IMR-90 (cell line): Measurements from ENCODE around the gene DUXB. TPM values are rescaled to one million over a fixed set of nuclear protein-coding genes. Genes with fewer than 3 reads are reported as not detected.

Experiments used
- ATAC-seq: fragments of 200-7000 bp; cut with Tn5 transposase; 2 replicates; pipeline ENCODE4 v1.9.1; 2020; ENCODE audit warnings: low read depth, mild to moderate bottlenecking, moderate library complexity
- BruUV-seq: library from RNA; stranded (reverse); fragments of 400-500 nt; replicated peaks from 2 replicates; lab custom pipeline; 2021; lab: Mats Ljungman, UMichigan
- CTCF ChIA-PET: fragments of 300-600 bp; formaldehyde crosslinking; extraction: SDS; loops from one replicate; lab custom pipeline; 2021; ENCODE audit warnings: antibody characterized with exemption; lab: Yijun Ruan, JAX
- POLR2A ChIA-PET: fragments of 300-600 bp; sonication (Branson Sonifier 250); formaldehyde crosslinking; loops from one replicate; lab custom pipeline; 2022; ENCODE audit warnings: antibody characterized with exemption; ENCODE audit not compliant: unreplicated experiment; lab: Charles Lee
- DNase-seq: peaks from one replicate; pipeline ENCODE4 v3.0.0; 2013
- H2AFZ ChIP-seq: replicated peaks from 2 replicates; pipeline ENCODE3; 2013; ENCODE audit warnings: low read length, mild to moderate bottlenecking; ENCODE audit not compliant: poor library complexity
- H2AK5ac ChIP-seq: 2 replicates; pipeline ENCODE4 v1.6.1; 2013; ENCODE audit warnings: low read depth, low read length, inconsistent platforms
- H2AK9ac ChIP-seq: replicated peaks from 2 replicates; pipeline ENCODE3; 2013; ENCODE audit warnings: mild to moderate bottlenecking, low read depth, low read length, moderate library complexity; ENCODE audit not compliant: poor library complexity
- H2BK120ac ChIP-seq: 2 replicates; pipeline ENCODE4 v1.6.1; 2013; ENCODE audit warnings: low read depth, low read length, inconsistent platforms
- H2BK15ac ChIP-seq: 3 replicates; pipeline ENCODE4 v1.6.1; 2013; ENCODE audit warnings: low read depth, low read length, inconsistent platforms
- H2BK20ac ChIP-seq: 2 replicates; pipeline ENCODE4 v1.6.1; 2013; ENCODE audit warnings: low read depth, mild to moderate bottlenecking, inconsistent platforms, low read length, moderate library complexity
- H2BK5ac ChIP-seq: 2 replicates; pipeline ENCODE4 v1.6.1; 2013; ENCODE audit warnings: mild to moderate bottlenecking, low read depth, low read length, inconsistent platforms; ENCODE audit not compliant: poor library complexity, severe bottlenecking
- H3K14ac ChIP-seq: replicated peaks from 2 replicates; pipeline ENCODE4 v1.6.1; 2013; ENCODE audit warnings: low read depth, low read length, inconsistent platforms
- H3K18ac ChIP-seq: 2 replicates; pipeline ENCODE4 v1.6.1; 2013; ENCODE audit warnings: low read depth, low read length, control low read depth
- H3K23ac ChIP-seq: 2 replicates; pipeline ENCODE4 v1.6.1; 2013; ENCODE audit warnings: low read depth, low read length, inconsistent platforms
- H3K27ac ChIP-seq: 2 replicates; pipeline ENCODE4 v1.5.1; 2013; ENCODE audit warnings: mild to moderate bottlenecking, control low read depth, low read length; ENCODE audit not compliant: insufficient read depth
- H3K27me3 ChIP-seq: 2 replicates; pipeline ENCODE4 v1.6.1; 2013; ENCODE audit warnings: low read length; ENCODE audit not compliant: control insufficient read depth, insufficient read depth
- H3K36me3 ChIP-seq: 2 replicates; pipeline ENCODE4 v1.6.1; 2013; ENCODE audit warnings: low read length, mixed read lengths; ENCODE audit not compliant: control insufficient read depth, insufficient read depth
- H3K4ac ChIP-seq: 2 replicates; pipeline ENCODE4 v1.6.1; 2013; ENCODE audit warnings: low read depth, low read length, inconsistent platforms
- H3K4me1 ChIP-seq: 2 replicates; pipeline ENCODE4 v1.6.1; 2013; ENCODE audit warnings: low read length, mixed read lengths; ENCODE audit not compliant: control insufficient read depth, insufficient read depth
- H3K4me2 ChIP-seq: 2 replicates; pipeline ENCODE4 v1.6.1; 2013; ENCODE audit warnings: low read depth, mild to moderate bottlenecking, control low read depth, low read length, moderate library complexity
- H3K4me3 ChIP-seq: 2 replicates; pipeline ENCODE4 v1.5.1; 2013; ENCODE audit warnings: low read depth, mild to moderate bottlenecking, control low read depth, low read length, moderate library complexity; ENCODE audit not compliant: insufficient read depth
- H3K56ac ChIP-seq: 2 replicates; pipeline ENCODE4 v1.6.1; 2013; ENCODE audit warnings: low read length, inconsistent platforms; ENCODE audit not compliant: insufficient read depth; ENCODE audit errors: extremely low read depth
- H3K79me1 ChIP-seq, 2 experiments: 2 replicates each; pipeline ENCODE4 v1.6.1; 2013; ENCODE audit warnings: low read length in 2 of 2, inconsistent platforms in 1 of 2, low read depth in 1 of 2
- H3K9ac ChIP-seq: 2 replicates; pipeline ENCODE4 v1.6.1; 2013; ENCODE audit warnings: low read depth, low read length, control low read depth
- H3K9me1 ChIP-seq: 2 replicates; pipeline ENCODE4 v1.6.1; 2013; ENCODE audit warnings: low read length, inconsistent platforms; ENCODE audit not compliant: insufficient read depth
- H3K9me3 ChIP-seq: 2 replicates; pipeline ENCODE4 v1.6.1; 2013; ENCODE audit warnings: low read length; ENCODE audit not compliant: control insufficient read depth, insufficient read depth
- H4K20me1 ChIP-seq: 2 replicates; pipeline ENCODE4 v1.6.1; 2013; ENCODE audit warnings: low read length, inconsistent platforms; ENCODE audit not compliant: insufficient read depth
- H4K5ac ChIP-seq: 2 replicates; pipeline ENCODE4 v1.6.1; 2013; ENCODE audit warnings: mild to moderate bottlenecking, low read depth, low read length, control low read depth
- H4K8ac ChIP-seq, 2 experiments: 2 replicates each; pipeline ENCODE4 v1.6.1; 2013; ENCODE audit warnings: low read depth in 2 of 2, low read length in 2 of 2, control low read depth in 1 of 2, inconsistent platforms in 1 of 2
- H4K91ac ChIP-seq: 2 replicates; pipeline ENCODE4 v1.6.1; 2013; ENCODE audit warnings: low read depth, low read length, inconsistent platforms; ENCODE audit not compliant: insufficient read depth
- BHLHE40 ChIP-seq: fragments of 150-350 bp; IDR thresholded peaks from 2 replicates; pipeline ENCODE4 v1.6.1; 2016; ENCODE audit warnings: mild to moderate bottlenecking, low read depth, low read length
- CHD1 ChIP-seq: IDR thresholded peaks from 2 replicates; pipeline ENCODE4 v1.6.1; 2012; ENCODE audit warnings: low read depth, low read length, improper control_type of control experiment
- CTCF ChIP-seq: conservative IDR thresholded peaks from 2 replicates; pipeline ENCODE4 v1.5.1; 2012; ENCODE audit warnings: mild to moderate bottlenecking, low read depth, low read length, improper control_type of control experiment
- ELK1 ChIP-seq: fragments of 150-350 bp; IDR thresholded peaks from 2 replicates; pipeline ENCODE4 v1.6.1; 2016; ENCODE audit warnings: low read depth, mild to moderate bottlenecking, low read length, moderate library complexity, borderline replicate concordance
- FOS ChIP-seq: fragments of 150-350 bp; IDR thresholded peaks from 2 replicates; pipeline ENCODE4 v1.6.1; 2016; ENCODE audit warnings: low read depth, low read length
- MAZ ChIP-seq: IDR thresholded peaks from 2 replicates; pipeline ENCODE4 v1.6.1; 2012; ENCODE audit warnings: low read depth, mild to moderate bottlenecking, low read length, improper control_type of control experiment, moderate library complexity, borderline replicate concordance
- MXI1 ChIP-seq: IDR thresholded peaks from 2 replicates; pipeline ENCODE4 v1.6.1; 2012; ENCODE audit warnings: low read depth, mild to moderate bottlenecking, low read length, moderate library complexity, borderline replicate concordance
- NFE2L2 ChIP-seq: fragments of 150-350 bp; IDR thresholded peaks from 2 replicates; pipeline ENCODE4 v1.6.1; 2016; ENCODE audit warnings: low read depth, mild to moderate bottlenecking, low read length
- POLR2A ChIP-seq: IDR thresholded peaks from 2 replicates; pipeline ENCODE4 v1.6.1; 2012; ENCODE audit warnings: mild to moderate bottlenecking, low read depth, low read length
- RAD21 ChIP-seq: IDR thresholded peaks from 2 replicates; pipeline ENCODE4 v1.6.1; 2012; ENCODE audit warnings: low read length, improper control_type of control experiment
- RCOR1 ChIP-seq: IDR thresholded peaks from 2 replicates; pipeline ENCODE4 v1.6.1; 2012; ENCODE audit warnings: mild to moderate bottlenecking, low read length, improper control_type of control experiment; ENCODE audit not compliant: insufficient replicate concordance
- RFX5 ChIP-seq: IDR thresholded peaks from 2 replicates; pipeline ENCODE4 v1.8.0; 2012; ENCODE audit warnings: low read depth, mild to moderate bottlenecking, low read length, moderate library complexity
- SMC3 ChIP-seq: fragments of 150-350 bp; IDR thresholded peaks from 2 replicates; pipeline ENCODE4 v1.6.1; 2016; ENCODE audit warnings: low read depth, mild to moderate bottlenecking, antibody characterized with exemption, low read length, moderate library complexity
- USF2 ChIP-seq: fragments of 150-350 bp; IDR thresholded peaks from 2 replicates; pipeline ENCODE4 v1.6.1; 2017; ENCODE audit warnings: mild to moderate bottlenecking, antibody characterized with exemption, low read length, low read depth
- WGBS, 2 experiments: methylation state at CpG; one replicate each; pipeline versions ENCODE4 v1.1.5 to v1.1.7; 2013; ENCODE audit warnings: missing lambda C conversion rate in 2 of 2; ENCODE audit not compliant: insufficient read length in 1 of 2; ENCODE audit errors: extremely low coverage in 2 of 2; 5-methylcytosine and 5-hydroxymethylcytosine counted together
- dilution Hi-C: fragments of 300-500 bp; cut with HindIII; formaldehyde crosslinking; loops from one replicate; pipeline ENCODE4 v1.14.3; 2018; ENCODE audit warnings: low sequenced_read_pairs; ENCODE audit not compliant: unreplicated experiment
- in situ Hi-C: fragments of 300-500 bp; cut with MboI; formaldehyde crosslinking; loops from 3 replicates; pipeline ENCODE4 v1.14.3; 2019; ENCODE audit warnings: low sequenced_read_pairs, inconsistent platforms, mixed read lengths
- intact Hi-C: fragments of 100-400 bp; cut with micrococcal nuclease; formaldehyde crosslinking; loops from 2 replicates; pipeline ENCODE4 v1.10.0; 2022
- polyA plus RNA-seq, 3 experiments: library from polyadenylated mRNA; depleted of rRNA; stranded (reverse); fragments of >200 nt; gene quantifications; 2 replicates each; pipeline ENCODE4 v1.2.3, GENCODE V29; 2012; ENCODE audit warnings: low replicate concordance in 1 of 3
- total RNA-seq: library from RNA; depleted of rRNA; stranded (reverse); fragments of >200 nt; gene quantifications from 2 replicates; pipeline ENCODE4 v1.2.3, GENCODE V29; 2012

The DUXB gene
- total and polyA plus RNA-seq, 2 of the 4 experiments (the other 2 are of a cell fraction): not detected

- H3K27me3 ChIP-seq: no peaks in the 10 kb centered on the region
- H3K79me1 ChIP-seq: no peaks in the 10 kb centered on the region
- H4K20me1 ChIP-seq: no peaks in the 10 kb centered on the region
- no peak overlapping the region for H3K4ac ChIP-seq
- no peak overlapping the region for H3K23ac ChIP-seq
- ChIA-PET POLR2A (no interaction called here), CTCF (interaction anchor here (0.7 kb wide), 1 partner anchor 20 kb away, joined by 3 read pairs; no protein-coding TSS in a partner anchor)
- H2BK5ac ChIP-seq: no peak overlapping the region
- intact Hi-C loops: no loop called here
- H2AK5ac ChIP-seq: no peak overlapping the region
- H2AFZ ChIP-seq: no peak overlapping the region
- dilution Hi-C loops: no loop called here
- H2BK15ac ChIP-seq: no peak overlapping the region
- no peak overlapping the region for H4K5ac ChIP-seq
- ATAC-seq: no peak
- H3K27ac ChIP-seq: no peak overlapping the region
- H3K9me1 ChIP-seq: no peaks in the 10 kb centered on the region
- H3K56ac ChIP-seq: no peak overlapping the region
- H4K91ac ChIP-seq: no peak overlapping the region
- H3K14ac ChIP-seq: no peak overlapping the region
- no peaks in the 10 kb centered on the region for H3K4me1 ChIP-seq
- no peak overlapping the region for H3K4me2 ChIP-seq
- no peak overlapping the region for H2AK9ac ChIP-seq
- no peak overlapping the region for H3K4me3 ChIP-seq
- no peak overlapping the region for H3K9ac ChIP-seq
- H4K8ac ChIP-seq: no peak overlapping the region
- H3K36me3 ChIP-seq: no peaks in the 10 kb centered on the region
- H3K9me3 ChIP-seq: no peaks in the 10 kb centered on the region
- BruUV-seq: no TSS peak
- in situ Hi-C loops: no loop called here
- H3K18ac ChIP-seq: no peak overlapping the region
- H2BK20ac ChIP-seq: no peak overlapping the region
- no CpG with 5 or more reads among the region's 3 CpGs for WGBS, 2 experiments
- no peak overlapping the region for H2BK120ac ChIP-seq
- DNase-seq: no peak
- TF ChIP-seq MXI1: no peak
- TF ChIP-seq RAD21: no peak
- TF ChIP-seq NFE2L2: no peak
- no peak for TF ChIP-seq RCOR1
- TF ChIP-seq FOS: no peak
- TF ChIP-seq BHLHE40: no peak
- TF ChIP-seq MAZ: no peak
- no peak for TF ChIP-seq SMC3
- no peak for TF ChIP-seq CTCF
- TF ChIP-seq USF2: no peak
- no peak for TF ChIP-seq POLR2A
- TF ChIP-seq RFX5: no peak
- no peak for TF ChIP-seq ELK1
- TF ChIP-seq CHD1: no peak
Observed at GRCh38 chr16:75727221-75727620, 26.0 kb upstream of the DUXB start.
